Spleen (tissue), 7 donors: ENCODE results near the gene SAMD15.

ENCODE experiments used
- POLR2A ChIP-seq, 3 donors: fragments of 450-650 bp; IDR thresholded peaks; one replicate each; pipeline ENCODE4 v1.5.1; 2017; ENCODE audit warnings: antibody characterized with exemption in 3 of 3, mild to moderate bottlenecking in 1 of 3
- POLR2AphosphoS5 ChIP-seq, 3 donors: sonication (generic); formaldehyde crosslinking; IDR thresholded peaks; one replicate each; pipeline ENCODE4 v1.5.1; 2017; ENCODE audit warnings: antibody characterized with exemption in 3 of 3
- TF ChIP-seq, protein P1 (sequence below), 11 experiments: fragments of 200-600 bp in 7 of 11; fragments of 450-650 bp in 4 of 11; sonication (generic) in 4 of 11; IDR thresholded peaks in 8 of 11; conservative IDR thresholded peaks in 3 of 11; 1 replicate in 7 of 11; 2 replicates in 4 of 11; pipeline versions ENCODE4 v1.4.0 to v1.8.0; 2016 to 2021; ENCODE audit warnings: antibody characterized with exemption in 11 of 11, inconsistent platforms in 4 of 11, mild to moderate bottlenecking in 1 of 11
- donor health status: DM: no; HTN: no; CAD: no; lungs with moderate emphysema.
- donor health status: DM: no; HTN: no; CAD: no.
- donor health status: DM: no; HTN: no; CAD: no.

DNA sequence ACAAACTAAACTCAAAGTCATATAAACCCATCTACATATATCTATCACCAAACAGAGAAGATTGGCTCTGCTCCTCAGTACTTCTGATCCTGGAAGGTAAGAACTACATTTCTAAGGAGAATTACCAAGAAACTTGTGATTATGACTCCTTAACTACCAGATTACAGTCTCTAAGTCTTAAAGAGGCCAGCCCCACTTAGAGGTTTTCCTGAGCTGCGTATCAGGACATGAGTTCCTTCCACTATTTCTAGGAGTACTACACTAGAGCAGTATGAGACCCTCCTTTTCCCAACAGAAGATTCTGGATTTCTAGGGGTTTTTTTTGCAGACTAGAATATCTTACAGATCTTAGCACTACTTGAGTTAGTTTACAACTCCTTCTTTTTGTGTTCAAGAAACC lies 46.2 kb downstream of the SAMD15 start, which contains the start of gene NOXRED1:
- TF ChIP-seq, protein P1, sequence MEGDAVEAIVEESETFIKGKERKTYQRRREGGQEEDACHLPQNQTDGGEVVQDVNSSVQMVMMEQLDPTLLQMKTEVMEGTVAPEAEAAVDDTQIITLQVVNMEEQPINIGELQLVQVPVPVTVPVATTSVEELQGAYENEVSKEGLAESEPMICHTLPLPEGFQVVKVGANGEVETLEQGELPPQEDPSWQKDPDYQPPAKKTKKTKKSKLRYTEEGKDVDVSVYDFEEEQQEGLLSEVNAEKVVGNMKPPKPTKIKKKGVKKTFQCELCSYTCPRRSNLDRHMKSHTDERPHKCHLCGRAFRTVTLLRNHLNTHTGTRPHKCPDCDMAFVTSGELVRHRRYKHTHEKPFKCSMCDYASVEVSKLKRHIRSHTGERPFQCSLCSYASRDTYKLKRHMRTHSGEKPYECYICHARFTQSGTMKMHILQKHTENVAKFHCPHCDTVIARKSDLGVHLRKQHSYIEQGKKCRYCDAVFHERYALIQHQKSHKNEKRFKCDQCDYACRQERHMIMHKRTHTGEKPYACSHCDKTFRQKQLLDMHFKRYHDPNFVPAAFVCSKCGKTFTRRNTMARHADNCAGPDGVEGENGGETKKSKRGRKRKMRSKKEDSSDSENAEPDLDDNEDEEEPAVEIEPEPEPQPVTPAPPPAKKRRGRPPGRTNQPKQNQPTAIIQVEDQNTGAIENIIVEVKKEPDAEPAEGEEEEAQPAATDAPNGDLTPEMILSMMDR (IDR thresholded peaks at IDR 0.05 in 8 of 11, conservative IDR thresholded peaks at IDR 0.05 in 3 of 11), result no peak
- TF ChIP-seq POLR2A (IDR thresholded peaks at IDR 0.05), result no peak
- TF ChIP-seq POLR2AphosphoS5 (IDR thresholded peaks at IDR 0.05), result no peak
